GF-D8 (cell line): ENCODE measurements around the gene ACE.
A peak's percentile ranks its signal among the peaks of the same experiment; 100 is the strongest.

Experiments used
- DNase-seq: peaks from one replicate; lab custom pipeline; 2025; lab: John Stamatoyannopoulos, UW

The ACE gene

DNA sequence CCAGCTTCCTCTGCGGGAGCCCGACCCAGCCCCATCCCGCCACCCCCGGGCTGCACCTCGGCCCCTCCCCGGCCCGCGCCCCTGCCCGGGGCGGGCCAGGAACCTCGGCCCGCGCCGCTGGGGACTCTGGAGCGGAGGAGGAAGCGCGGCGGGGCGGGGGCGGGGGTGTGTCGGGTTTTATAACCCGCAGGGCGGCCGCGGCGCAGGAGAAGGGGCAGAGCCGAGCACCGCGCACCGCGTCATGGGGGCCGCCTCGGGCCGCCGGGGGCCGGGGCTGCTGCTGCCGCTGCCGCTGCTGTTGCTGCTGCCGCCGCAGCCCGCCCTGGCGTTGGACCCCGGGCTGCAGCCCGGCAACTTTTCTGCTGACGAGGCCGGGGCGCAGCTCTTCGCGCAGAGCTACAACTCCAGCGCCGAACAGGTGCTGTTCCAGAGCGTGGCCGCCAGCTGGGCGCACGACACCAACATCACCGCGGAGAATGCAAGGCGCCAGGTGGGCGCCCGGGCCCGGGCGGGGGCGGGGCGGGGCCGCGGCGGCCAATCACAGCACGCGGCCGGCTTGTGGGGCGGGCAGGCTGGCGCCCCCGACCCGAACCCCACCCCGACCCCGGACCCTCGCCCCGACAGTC, at the start of gene ACE:
Gene ACE (plus strand): TSS at position 208 of the 626 bp plus-strand sequence. CDS start 34 bp downstream, at position 242.
- no peak for DNase-seq

DNA sequence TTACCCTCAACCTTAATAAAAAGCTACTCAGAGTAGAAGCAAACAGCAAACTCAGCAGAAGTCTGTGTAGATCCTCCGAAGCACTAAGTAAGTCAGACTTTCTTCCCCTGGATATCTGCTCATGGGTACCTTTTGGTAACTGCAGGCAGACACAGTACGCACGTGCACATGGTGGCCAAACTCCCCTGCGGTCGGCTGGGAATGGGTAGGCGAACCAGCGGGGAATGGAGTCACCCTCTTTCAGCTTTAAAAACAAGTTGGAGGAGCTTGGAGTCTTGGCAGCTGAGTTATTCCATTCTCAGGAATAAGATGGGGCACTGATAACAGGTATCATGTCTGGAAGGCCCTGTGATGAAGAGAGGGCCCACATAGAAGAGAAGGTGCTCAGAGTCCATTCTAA, 47.1 kb upstream of the ACE start:
- DNase-seq, result no peak

DNA sequence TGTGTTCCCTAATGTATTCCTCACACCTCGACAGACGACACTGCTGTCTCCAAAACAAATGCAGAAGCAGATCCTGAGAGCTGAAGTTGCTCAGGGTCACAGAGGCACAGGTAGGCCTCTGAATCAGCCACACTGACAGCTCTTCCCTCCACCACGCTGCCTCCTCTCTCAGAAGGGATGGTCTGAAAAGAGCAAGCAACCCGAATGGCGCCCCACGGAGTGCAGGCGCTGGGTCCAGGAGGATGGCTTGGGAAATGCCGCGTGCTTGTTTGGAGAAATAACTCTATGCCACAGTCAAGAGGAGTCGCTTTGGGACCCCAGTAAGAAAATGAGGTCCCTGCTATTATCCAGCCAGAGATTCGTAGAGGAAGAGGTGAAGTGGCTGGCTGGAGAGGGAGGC, 46.6 kb upstream of the ACE start:
- no peak for DNase-seq

DNA sequence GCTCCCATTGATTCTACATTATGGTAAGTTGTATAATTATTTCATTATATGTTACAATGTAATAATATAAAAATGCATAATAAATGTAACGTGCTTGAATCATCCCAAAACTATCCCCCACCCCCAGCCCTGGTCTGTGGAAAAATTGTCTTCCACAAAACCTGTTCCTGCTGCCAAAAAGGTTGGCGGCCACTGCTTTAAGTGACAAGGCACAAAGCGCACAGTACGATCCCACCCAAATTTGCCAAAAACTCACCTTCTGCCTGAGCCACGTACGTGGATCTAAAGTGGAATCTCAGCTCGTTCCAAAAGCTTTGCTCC, 45.3 kb upstream of the ACE start:
- DNase-seq, result no peak

DNA sequence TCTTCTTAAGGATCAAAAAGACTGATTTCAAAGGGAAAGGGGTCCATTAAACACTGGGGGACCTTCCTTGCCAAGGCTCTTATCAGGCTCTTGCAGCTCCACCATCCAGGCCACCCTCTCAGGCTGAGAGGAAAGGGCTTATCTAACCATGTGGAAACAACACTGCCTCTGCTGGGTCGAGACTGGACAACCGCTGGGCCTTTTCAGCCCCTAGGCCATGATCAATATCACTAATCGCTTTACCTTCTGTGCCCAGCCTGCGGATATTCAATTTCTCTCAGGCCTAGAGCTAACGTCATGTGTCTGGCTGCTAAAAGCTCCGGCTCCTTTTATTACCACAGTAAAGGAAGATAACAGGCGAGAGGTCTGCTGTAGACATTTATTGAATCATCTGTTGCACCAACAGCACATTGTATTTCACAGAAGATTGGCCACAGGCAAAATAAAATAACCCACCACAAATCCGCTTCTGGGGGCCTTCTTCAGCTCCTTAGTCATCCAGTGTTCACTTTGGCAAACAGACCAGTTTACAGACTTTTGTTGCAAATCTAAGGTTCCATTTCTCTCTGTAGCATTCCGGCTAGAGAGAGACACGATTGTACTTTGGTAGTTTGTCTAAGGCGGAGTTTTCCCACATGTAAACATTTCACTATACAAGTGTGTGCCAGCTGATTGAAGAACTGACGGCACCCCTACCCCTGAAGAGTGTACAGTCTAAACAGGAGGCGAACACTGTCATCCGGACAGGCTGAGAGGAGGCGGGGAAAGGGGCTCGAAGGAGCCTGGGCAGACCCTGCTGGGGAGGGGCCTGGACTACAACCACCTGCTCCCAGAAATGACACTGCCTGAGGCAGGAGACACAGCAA, 44.7 kb upstream of the ACE start:
- no peak for DNase-seq

DNA sequence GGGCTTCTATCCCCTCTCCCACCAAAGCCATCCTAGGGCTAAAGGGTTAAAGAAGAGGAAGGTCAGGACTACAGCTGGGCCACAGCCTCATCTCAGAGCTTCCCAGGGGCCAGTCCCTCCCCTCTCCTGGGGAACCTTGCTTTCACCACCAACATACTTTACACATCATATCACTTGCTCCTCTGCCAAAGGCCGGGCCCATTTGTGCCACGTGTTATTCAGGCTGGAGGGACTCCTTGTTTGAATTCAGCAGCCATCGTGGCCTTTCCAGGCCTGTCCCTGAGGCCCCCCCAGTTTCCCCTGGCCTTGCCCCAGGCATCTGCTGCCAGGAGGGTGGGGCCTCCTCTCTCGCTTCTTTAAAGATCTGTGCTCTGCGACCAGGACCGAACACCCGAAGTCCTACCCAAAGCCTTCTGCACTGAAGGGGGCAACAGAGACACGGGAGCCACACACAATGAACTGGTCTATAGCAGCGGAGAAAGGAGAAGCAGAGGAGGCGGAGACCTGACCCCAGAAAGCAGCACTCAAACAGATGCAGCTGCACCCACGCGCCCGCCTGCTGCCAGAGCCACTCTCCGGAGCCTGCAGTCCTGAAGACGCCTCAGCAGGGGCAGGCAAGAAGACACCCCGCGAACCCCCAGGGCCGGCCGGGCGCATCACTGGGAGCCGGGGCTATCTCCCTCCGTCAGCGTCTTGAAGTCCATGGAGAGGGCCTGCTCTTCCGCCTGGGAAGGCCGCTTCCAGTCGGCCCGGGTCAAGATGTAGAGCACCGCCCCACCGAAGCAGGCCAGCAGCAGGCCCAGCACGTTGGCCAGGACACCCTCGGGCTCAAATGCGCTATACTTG, 42.9 kb upstream of the ACE start:
- DNase-seq, result peak; percentile 44

DNA sequence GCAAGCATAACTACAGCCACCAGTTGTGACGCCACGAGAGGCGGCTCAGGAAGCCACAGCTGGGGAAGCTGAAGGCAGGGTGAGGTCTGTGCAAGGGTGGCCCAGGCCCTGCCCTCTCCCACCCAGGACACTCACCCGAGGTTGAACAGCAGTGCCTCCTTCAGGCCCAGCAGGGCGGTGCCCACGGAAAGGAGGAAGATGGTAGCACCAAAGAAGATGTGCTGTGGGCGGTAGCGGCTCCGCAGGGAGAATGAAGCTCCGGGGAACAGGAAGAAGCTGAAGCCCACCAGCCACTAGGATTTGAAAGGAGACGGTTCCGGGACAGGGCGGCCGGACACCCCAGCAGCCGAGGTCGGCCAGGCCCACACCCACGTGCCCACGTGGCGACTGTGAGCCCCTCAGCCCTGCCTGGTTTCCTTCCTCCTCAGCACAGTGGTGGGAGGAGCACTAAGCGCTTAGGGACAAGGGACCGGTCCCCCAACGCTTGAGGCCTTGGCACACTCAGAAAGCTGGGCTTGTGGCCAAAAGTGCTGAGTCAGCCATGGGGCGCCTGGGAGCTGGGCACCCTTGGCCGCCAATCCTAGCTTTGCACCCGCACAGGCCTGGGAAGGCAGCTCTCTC, 41.8 kb upstream of the ACE start:
- DNase-seq, result peak; percentile 69

DNA sequence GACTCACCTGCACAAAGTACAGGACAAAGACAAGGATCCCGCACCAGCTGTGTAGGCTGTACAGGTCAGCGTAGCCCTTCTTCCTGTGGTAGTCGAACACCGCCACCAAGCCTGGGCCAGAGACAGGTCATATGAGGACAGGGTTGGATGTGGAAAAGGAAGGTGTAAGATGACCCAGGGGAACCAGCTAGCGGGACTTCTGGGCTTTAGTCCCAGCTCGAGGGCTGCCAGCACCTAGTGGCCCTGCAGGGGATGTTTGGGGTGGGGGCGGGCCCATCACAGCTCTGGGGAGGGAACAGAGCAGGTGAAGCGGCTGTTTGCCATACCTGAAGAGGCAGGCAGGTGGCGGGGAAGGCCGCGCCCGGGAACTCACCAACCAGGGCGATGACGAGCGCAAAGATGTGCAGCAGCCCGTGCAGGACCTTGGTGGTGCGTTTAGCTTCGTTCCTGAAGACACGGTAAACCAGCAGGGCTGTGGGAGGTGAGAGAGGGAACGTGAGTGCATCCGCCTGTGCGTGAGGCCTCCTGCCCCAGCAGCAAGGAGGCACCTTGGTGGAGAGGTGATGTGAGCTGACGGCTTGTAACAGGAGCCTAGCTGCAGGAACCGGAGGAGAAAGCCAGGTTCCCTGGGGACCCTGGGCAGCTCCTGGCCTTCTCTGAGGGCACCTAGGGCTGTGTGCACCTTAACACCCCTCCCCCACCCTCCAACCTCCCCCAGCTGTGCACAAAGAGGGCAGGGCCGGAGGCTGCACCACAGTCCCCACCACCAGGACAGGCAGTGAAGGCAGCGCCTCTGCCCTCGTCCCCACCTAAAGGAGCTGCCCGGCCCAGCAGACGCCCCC, 41.0 kb upstream of the ACE start:
- DNase-seq, result no peak

DNA sequence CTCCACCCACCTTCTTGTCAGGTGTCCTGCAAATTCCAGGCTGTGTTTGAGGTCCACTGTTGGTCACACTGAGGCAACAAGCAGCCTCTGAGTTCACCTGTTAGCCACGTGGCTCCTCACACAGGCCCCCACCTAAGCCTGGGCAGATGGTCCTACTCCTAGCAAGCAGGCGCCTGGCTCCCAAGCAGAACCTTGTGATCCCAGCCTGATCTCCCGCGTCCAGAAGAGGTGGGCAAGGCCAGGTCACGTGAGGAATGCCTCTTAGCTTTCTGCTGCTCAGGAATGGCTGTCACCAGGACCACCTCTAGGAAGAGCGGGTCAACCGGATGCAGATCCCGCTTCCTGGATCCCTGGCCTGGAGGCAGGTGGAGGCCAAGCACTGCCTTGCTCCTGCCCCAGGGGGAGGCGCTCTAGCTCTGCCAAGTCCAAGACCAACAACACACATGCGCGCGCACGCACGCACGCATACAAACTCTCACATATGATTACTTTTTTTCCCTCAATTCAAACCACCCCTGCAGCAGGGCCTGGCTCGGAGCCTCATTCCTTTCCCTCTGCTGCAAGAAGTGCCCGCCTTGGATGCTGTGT, 40.2 kb upstream of the ACE start:
- no peak for DNase-seq

DNA sequence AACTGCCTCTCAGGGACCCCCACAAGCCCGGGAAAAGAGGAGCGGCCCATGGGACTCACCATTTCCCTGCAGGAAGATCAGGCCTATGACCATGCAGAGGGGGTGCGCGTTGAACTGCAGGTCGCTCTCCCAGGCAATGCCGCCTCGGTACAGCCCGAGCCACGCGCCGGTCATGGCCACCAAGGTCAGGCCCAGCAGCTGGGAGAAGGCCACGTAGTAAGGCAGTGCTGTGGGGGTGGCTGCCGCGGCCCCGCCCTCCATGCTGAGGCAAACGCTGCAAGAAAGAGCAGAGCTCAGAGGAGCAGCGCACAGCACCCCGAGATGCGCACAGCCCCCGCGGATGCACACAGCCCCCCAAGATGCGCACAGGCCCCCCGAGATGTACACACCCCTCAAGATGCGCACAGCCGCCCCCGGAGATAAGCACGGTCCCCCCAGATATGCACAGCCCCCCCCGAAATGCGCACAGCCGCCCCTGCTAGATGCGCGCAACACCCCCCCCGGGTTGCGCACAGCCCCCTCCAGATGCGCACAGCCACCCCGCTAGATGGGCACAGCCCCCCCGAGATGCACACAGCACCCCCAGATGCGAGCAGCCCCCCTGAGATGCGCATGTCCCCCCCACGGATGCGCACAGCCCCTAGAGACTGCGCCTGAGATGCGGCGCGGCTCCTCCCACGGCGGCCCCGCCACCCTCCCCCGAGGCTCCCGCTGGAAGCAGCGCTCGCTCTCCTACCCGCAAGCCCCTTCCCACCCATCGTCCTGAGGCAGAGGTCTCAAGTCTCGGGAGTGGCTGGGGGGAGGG, 39.4 kb upstream of the ACE start:
- no peak for DNase-seq

DNA sequence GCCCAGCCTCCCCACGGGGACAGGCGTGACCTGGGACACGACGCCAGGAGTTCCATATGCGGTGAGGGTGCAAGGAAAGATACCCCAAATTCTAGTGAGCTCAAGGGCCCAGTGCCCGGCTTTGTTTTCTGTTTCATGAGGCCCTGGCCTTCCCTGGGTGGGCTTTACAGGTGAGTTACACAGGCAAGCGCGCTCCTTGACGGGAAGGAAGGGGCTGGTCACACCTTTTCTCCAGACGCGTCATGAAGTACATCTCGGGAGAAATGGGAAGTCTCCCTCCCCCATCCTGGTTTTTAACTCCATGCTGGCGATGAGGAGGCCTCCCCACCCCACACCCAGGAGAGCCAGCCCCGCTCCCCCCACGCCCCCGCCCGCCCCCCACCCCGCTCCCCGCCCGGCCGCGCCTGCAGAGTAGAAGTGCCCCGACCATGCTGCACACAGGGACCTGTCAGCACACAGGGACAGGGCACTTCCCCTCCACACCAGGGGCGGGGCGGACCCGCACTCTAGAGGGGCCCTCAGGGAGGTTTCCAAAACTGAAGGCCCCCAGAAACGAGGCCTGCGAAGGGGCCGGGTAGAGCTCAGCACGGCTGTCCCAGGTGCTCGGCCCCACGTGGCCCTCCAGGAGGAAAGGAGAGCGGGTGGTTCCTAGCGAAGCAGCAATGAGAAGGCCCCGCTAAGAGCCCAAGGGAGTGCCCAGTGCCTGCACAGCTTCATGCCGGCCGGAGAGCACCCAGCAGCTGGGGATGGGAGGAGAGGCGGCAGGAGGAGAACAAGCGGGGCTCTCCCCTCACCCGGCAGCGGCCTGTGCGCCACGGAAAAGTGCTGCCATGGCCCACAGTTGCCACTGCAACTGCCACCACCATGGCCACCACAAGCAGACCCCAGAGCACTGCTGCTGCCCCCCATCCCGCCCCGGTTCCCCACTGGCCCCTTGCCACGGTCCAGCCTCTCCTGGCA, 38.5 kb upstream of the ACE start:
- DNase-seq, result no peak

DNA sequence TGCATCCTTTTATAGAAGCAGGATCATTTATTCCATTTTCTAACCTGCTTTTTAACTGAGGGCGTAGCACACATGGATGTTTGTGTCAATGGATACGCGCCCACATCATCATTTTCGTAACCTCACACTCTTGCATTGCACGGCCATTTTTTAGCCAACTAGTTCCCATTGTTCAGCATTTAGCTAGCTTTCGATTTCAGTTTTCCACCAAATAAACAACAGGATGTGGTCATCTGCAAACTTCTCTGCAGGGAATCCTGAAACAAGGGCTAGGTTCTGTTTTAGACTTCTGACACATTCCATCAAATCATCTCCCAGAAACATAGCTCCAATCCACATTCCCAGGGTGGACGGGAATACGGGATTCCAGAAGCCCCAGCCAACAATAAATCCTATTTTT, 37.2 kb upstream of the ACE start:
- DNase-seq, result no peak

DNA sequence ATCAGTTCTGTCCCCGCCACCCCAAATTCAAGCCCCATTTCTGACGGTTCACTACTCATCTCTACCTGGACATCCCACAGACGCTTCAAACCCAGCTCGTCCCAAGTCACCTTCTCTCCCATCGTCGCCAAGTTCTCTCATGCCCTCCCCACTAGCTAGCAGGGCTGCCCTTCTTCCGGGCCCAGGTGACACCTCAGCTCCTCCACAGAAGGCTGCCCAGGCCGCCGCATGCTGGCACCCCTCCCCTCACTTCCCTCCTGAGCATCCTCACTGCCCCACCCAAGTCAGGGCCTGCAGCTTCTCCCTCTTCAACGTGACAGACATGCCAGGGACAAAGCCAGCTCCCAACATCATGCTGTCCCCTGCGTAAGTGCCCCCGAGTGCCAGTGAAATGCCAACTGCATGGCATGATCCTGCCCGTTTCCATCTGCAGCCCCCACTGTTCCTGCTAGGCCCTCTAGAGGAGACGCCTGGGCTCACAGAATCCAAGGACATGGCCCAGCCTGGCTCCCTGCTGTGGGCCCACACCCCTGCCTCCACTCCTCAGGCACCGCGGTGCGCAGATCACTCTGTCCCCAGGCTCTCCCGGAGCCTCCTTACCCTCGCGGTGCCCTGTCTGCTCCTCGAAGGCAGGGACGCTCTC, 36.6 kb upstream of the ACE start:
- DNase-seq, result no peak

DNA sequence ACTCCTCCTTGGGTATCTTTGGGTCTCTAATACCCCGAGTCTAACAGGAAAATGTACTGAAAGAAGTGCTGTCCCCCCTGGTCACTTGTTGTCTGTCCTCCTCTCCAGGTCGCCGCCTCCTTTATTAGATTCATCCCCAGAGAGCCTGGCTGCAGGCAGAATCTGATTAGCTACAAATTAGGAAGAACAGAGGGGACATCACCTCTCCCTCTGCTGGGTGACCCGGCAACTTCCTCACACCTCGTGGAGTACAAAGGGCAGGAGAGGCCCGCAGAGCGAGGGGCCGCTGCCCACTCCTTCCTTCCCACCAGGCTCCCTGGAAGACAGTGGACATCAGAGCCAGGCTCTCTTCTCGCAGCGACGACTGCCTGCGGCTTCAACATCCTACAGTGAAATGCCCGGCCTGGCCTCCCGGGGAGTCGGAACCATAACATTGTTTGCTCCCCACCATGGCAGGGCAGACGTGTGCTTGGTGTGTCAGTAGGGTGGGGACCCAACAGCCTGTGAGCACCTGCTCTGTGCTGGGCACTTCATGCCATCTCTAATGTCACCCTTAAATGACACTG, 36.0 kb upstream of the ACE start:
- DNase-seq, result no peak

DNA sequence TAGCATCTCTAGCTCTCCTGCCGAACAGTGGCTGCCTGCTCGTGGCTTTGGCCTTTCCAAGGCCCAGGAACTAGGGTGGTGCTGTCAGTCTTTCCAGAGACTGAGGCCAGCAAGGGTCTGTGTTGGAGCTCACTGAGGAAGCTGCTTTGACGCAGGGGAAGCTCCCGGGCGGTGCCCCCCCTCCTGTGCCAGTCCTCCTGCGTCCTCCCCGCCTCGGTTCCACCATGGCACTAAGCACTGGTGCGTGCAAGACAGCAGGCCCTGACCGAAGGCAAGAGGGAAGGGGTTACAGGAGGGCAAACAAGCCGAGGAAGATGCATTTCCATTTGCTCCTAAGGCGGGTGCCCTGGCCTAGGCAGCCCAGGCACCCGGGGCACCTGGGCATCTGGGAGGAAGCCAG, 35.2 kb upstream of the ACE start:
- DNase-seq, result no peak

DNA sequence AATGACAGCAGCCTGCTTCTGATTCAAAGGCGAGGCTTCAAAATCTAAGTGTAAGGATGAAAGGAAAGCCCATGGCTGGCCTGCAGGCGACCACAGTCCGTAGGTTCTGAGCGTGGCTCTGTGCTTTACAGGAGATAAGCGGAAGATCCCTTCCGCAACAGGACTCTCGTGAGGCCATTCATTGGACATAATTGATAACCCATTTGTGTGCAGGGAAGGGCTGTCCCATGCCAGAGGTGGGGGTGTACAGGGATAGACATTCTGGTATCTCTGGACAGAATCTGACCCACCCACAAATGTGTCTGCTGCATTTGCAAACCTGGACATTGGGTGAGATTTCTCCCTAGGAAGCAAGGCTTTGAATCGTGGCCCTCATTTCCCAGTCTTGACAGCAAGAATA, 34.8 kb upstream of the ACE start:
- DNase-seq, result no peak

DNA sequence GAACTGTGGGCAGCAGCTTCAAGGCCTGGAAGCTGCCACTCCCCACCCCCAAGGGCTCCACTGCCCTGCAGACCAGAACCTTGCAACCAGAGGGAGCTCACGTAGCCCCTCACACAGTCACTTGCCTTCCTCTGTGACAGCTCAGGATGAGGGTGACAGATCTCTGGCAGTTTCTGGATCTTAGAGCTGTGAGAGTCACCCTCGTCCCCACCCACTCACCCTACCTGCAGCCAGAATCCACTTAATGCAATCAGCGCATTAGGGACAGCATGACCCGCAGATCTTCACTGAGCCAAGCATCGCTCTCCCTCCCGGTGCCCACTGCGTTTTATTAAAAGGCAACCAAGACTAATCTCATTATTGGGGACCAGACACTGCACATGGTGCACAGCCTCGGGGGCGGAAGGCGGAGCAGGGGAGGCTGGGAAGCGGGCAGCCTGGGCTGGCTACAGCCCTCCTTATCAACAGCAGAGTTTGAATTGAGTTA, 34.3 kb upstream of the ACE start:
- DNase-seq, result no peak

DNA sequence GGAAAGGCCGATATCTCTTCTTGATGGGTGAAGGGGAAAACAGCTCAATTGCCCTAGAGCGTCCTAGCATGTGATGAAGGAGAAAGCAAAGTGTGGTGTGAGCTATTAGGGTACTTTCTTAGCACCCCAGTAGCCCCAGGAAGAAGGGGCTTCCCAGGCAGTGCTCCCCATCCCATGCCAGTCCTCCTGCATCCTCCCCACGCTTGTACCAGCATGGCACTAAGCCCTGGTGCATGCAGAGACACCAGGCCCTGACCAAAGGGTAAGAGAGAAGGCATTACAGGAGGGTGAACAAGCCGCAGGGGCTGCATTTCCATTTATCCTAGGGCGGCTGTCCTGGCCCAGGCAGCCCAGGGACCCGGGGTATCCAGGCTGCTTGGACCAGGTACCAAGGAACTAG, 33.8 kb upstream of the ACE start:
- no peak for DNase-seq
